Activated naive CD8-positive, alpha-beta T cell treated with anti-CD3 and anti-CD28 coated beads, Interleukin-2, amount 10 ng/mL, durations not matched to agents 7 days and 5 days (primary cell): Measurements from ENCODE around the gene IER2. TPM values are rescaled to one million over a fixed set of nuclear protein-coding genes. Genes with fewer than 3 reads are reported as not detected.

Source experiments
- ATAC-seq: fragments of 150-1000 bp; cut with Tn5 transposase; one replicate; pipeline ENCODE4 v1.10.0; 2021; ENCODE audit warnings: low read depth, moderate library complexity
- POLR2A ChIA-PET: fragments of 350-600 bp; sonication (Branson Sonifier 250); formaldehyde crosslinking; loops from one replicate; lab custom pipeline; 2021; ENCODE audit warnings: antibody characterized with exemption; lab: Charles Lee
- DNase-seq: peaks from one replicate; pipeline ENCODE4 v3.0.0; 2021
- H3K27ac Mint-ChIP-seq: one replicate; pipeline ENCODE4 v1.8.0; 2022; ENCODE audit warnings: mild to moderate bottlenecking, mixed read lengths
- H3K27me3 Mint-ChIP-seq: one replicate; pipeline ENCODE4 v1.8.0; 2022; ENCODE audit warnings: mild to moderate bottlenecking, moderate library complexity, mixed read lengths
- H3K36me3 Mint-ChIP-seq: one replicate; pipeline ENCODE4 v1.8.0; 2021; ENCODE audit warnings: mild to moderate bottlenecking, mixed read lengths
- H3K4me1 Mint-ChIP-seq: one replicate; pipeline ENCODE4 v1.8.0; 2021; ENCODE audit warnings: mixed read lengths
- H3K4me3 Mint-ChIP-seq: one replicate; pipeline ENCODE4 v1.8.0; 2022; ENCODE audit warnings: mild to moderate bottlenecking, moderate library complexity, mixed read lengths
- H3K9me3 Mint-ChIP-seq: one replicate; pipeline ENCODE4 v1.8.0; 2021; ENCODE audit warnings: mixed read lengths
- total RNA-seq, 2 experiments: library from RNA; stranded (reverse); gene quantifications; one replicate each; pipeline ENCODE4 v1.2.3, GENCODE V29; 2021

IER2 gene
- total RNA-seq, 2 experiments from 2014 or later, result 167 to 178 TPM

GRCh38 chr19:13152974-13153568 lies 2.9 kb downstream of the IER2 start:
- Mint-ChIP-seq H3K4me3 (peak overlapping the region; percentile 98), H3K27me3 (no peaks in the 10 kb centered on the region), H3K9me3 (no peaks in the 10 kb centered on the region), H3K4me1 (peaks cover 30% of the 10 kb centered on the region), H3K27ac (peak overlapping the region; percentile 100), H3K36me3 (peaks cover 24% of the 10 kb centered on the region)
- peak; percentile 19 for ATAC-seq
- DNase-seq, result peak; percentile 97
- POLR2A ChIA-PET, result interaction anchor here (0.6 to 2.2 kb wide), 26 partner anchors 13 to 853 kb away, joined by 3 to 216 read pairs (median 4); partner anchors contain the start of genes NACC1, RFX1 and TRMT1

- Mint-ChIP-seq H3K27me3 (no peaks in the 10 kb centered on the region), H3K9me3 (no peaks in the 10 kb centered on the region), H3K4me1 (peaks cover 33% of the 10 kb centered on the region), H3K27ac (peak overlapping the region; percentile 100), H3K4me3 (peak overlapping the region; percentile 98), H3K36me3 (peaks cover 24% of the 10 kb centered on the region)
- DNase-seq (no peak), ATAC-seq (no peak)
- POLR2A ChIA-PET, result interaction anchor here (0.5 to 5.4 kb wide), 19 partner anchors 12 to 1231 kb away, joined by 3 to 267 read pairs (median 10); partner anchors contain the start of genes NACC1 and TRMT1
Observed at GRCh38 chr19:13153569-13154240, 3.5 kb downstream of the IER2 start.

GRCh38 chr19:13154241-13154778 lies 4.1 kb downstream of the IER2 start:
- DNase-seq (peak; percentile 69), ATAC-seq (no peak)
- Mint-ChIP-seq H3K9me3 (no peaks in the 10 kb centered on the region), H3K4me3 (peak overlapping the region; percentile 98), H3K27ac (peak overlapping the region; percentile 100), H3K36me3 (peaks cover 26% of the 10 kb centered on the region), H3K4me1 (peaks cover 33% of the 10 kb centered on the region), H3K27me3 (no peaks in the 10 kb centered on the region)
- POLR2A ChIA-PET, result interaction anchor here (0.5 to 5.4 kb wide), 12 partner anchors 14 to 1231 kb away, joined by 3 to 267 read pairs (median 6); partner anchors contain the start of gene NACC1

GRCh38 chr19:13154911-13155471 lies 4.8 kb downstream of the IER2 start:
- H3K4me3 Mint-ChIP-seq, result peak overlapping the region; percentile 98
- no peaks in the 10 kb centered on the region for H3K27me3 Mint-ChIP-seq
- H3K9me3 Mint-ChIP-seq, result no peaks in the 10 kb centered on the region
- ATAC-seq (peak; percentile 8), DNase-seq (peak; percentile 74)
- peaks cover 29% of the 10 kb centered on the region for H3K36me3 Mint-ChIP-seq
- H3K4me1 Mint-ChIP-seq, result peaks cover 34% of the 10 kb centered on the region
- peak overlapping the region; percentile 100 for H3K27ac Mint-ChIP-seq
- POLR2A ChIA-PET, result interaction anchor here (0.9 to 5.4 kb wide), 17 partner anchors 13 to 684 kb away, joined by 3 to 267 read pairs (median 5); partner anchors contain the start of gene NACC1

GRCh38 chr19:13155472-13156359 lies 5.5 kb downstream of the IER2 start:
- Mint-ChIP-seq H3K27ac (peak overlapping the region; percentile 100), H3K9me3 (no peaks in the 10 kb centered on the region), H3K4me1 (peaks cover 37% of the 10 kb centered on the region), H3K27me3 (no peaks in the 10 kb centered on the region), H3K4me3 (peak overlapping the region; percentile 98), H3K36me3 (peaks cover 29% of the 10 kb centered on the region)
- ATAC-seq, result peak; percentile 16
- POLR2A ChIA-PET, result interaction anchor here (0.6 to 5.4 kb wide), 20 partner anchors 12 to 1226 kb away, joined by 3 to 267 read pairs (median 4); partner anchors contain the start of genes ADGRE5 and NACC1
- DNase-seq, result peak; percentile 87

GRCh38 chr19:13159713-13160112 lies 9.5 kb downstream of the IER2 start:
- Mint-ChIP-seq H3K36me3 (peaks cover 17% of the 10 kb centered on the region), H3K4me1 (peaks cover 46% of the 10 kb centered on the region), H3K27ac (peak overlapping the region; percentile 72), H3K4me3 (peak overlapping the region; percentile 29), H3K9me3 (no peaks in the 10 kb centered on the region), H3K27me3 (no peaks in the 10 kb centered on the region)
- DNase-seq (no peak), ATAC-seq (no peak)
- POLR2A ChIA-PET, result interaction anchor here (1.4 kb wide), 1 partner anchor 10 kb away, joined by 3 read pairs; the partner anchor contains the start of genes IER2 and STX10

- H3K4me1 Mint-ChIP-seq, result peaks cover 50% of the 10 kb centered on the region
- no peak for DNase-seq
- no peaks in the 10 kb centered on the region for H3K9me3 Mint-ChIP-seq
- no peak for ATAC-seq
- H3K36me3 Mint-ChIP-seq, result peaks cover 11% of the 10 kb centered on the region
- peak overlapping the region; percentile 45 for H3K4me3 Mint-ChIP-seq
- no peaks in the 10 kb centered on the region for H3K27me3 Mint-ChIP-seq
- POLR2A ChIA-PET, result interaction anchor here (0.5 to 11.5 kb wide), 4 partner anchors 8 to 129 kb away, joined by 3 to 216 read pairs (median 4); partner anchors contain the start of genes IER2 and STX10
- peak overlapping the region; percentile 71 for H3K27ac Mint-ChIP-seq
Observed at GRCh38 chr19:13160557-13160956, 10.3 kb downstream of the IER2 start.

GRCh38 chr19:13162724-13163608 lies 12.8 kb downstream of the IER2 start:
- H3K27ac Mint-ChIP-seq, result peak overlapping the region; percentile 96
- H3K4me1 Mint-ChIP-seq, result peaks cover 52% of the 10 kb centered on the region
- no peaks in the 10 kb centered on the region for H3K27me3 Mint-ChIP-seq
- peak overlapping the region; percentile 92 for H3K4me3 Mint-ChIP-seq
- H3K36me3 Mint-ChIP-seq, result peaks cover 10% of the 10 kb centered on the region
- no peaks in the 10 kb centered on the region for H3K9me3 Mint-ChIP-seq
- POLR2A ChIA-PET, result interaction anchor here (0.5 to 13.0 kb wide), 12 partner anchors 7 to 1222 kb away, joined by 3 to 267 read pairs (median 10); partner anchors contain the start of genes IER2, NACC1 and STX10
- ATAC-seq, result peak; percentile 59
- peak; percentile 91 for DNase-seq

GRCh38 chr19:13163609-13164342 lies 13.6 kb downstream of the IER2 start:
- ATAC-seq (peak; percentile 14), DNase-seq (peak; percentile 73)
- Mint-ChIP-seq H3K4me3 (peak overlapping the region; percentile 92), H3K9me3 (no peaks in the 10 kb centered on the region), H3K27me3 (no peaks in the 10 kb centered on the region), H3K27ac (peak overlapping the region; percentile 96), H3K4me1 (peaks cover 49% of the 10 kb centered on the region), H3K36me3 (peaks cover 10% of the 10 kb centered on the region)
- POLR2A ChIA-PET, result interaction anchor here (0.5 to 13.0 kb wide), 11 partner anchors 7 to 1221 kb away, joined by 4 to 267 read pairs (median 10); partner anchors contain the start of genes IER2, NACC1 and STX10

GRCh38 chr19:13164343-13165161 lies 14.3 kb downstream of the IER2 start:
- ATAC-seq, result no peak
- POLR2A ChIA-PET, result interaction anchor here (0.6 to 13.0 kb wide), 8 partner anchors 8 to 60 kb away, joined by 3 to 267 read pairs (median 14); partner anchors contain the start of genes IER2, NACC1 and STX10
- DNase-seq, result peak; percentile 64
- H3K27me3 Mint-ChIP-seq, result no peaks in the 10 kb centered on the region
- H3K36me3 Mint-ChIP-seq, result peaks cover 8% of the 10 kb centered on the region
- H3K9me3 Mint-ChIP-seq, result no peaks in the 10 kb centered on the region
- H3K4me1 Mint-ChIP-seq, result peaks cover 55% of the 10 kb centered on the region
- peak overlapping the region; percentile 92 for H3K4me3 Mint-ChIP-seq
- H3K27ac Mint-ChIP-seq, result peak overlapping the region; percentile 96
